ENCODE data around the gene SAMD8.
A peak's percentile ranks its signal among the peaks of the same experiment; 100 is the strongest.
"Not testable (repeated sequence)": the region's sequence is repeated elsewhere in the genome, so short reads cannot be mapped to it uniquely, and the experiment has no call there.

SAMD8 gene

DNA sequence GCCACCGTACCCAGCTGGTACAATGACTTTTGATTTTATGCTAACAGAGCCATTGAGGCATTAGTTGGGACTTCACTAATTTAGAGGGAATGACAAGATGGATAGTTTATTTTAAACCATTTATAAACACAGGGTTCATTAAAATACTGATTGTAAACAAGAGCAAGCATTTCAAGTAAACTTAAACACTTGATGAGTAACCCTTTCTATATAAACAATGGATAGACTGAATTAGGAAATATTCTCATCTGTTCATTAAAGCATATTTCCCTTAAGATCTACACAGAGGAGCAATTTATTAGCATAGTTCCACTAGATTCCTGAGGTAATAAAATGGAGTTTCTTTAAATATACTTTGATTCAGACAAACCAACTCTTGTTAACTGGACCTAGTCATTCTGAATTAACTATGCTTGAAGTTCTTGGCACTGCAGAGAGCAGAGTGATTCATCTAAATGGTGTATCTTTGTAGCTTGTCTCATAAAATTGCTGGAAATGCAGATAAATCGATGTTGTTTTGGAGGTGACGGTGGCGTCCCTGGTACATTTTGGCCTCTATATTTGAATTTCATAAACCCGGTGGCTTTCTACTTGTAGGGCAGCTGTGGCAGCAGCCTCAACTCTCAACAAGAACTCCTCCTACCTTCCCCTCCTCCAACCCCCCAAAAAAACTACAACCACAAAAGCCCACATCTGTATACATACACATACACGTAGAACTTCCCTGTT is 83.7 kb downstream of the SAMD8 start:
- DNase-seq (ENCODE audit: low read depth in 2 of 2) = no peak

DNA sequence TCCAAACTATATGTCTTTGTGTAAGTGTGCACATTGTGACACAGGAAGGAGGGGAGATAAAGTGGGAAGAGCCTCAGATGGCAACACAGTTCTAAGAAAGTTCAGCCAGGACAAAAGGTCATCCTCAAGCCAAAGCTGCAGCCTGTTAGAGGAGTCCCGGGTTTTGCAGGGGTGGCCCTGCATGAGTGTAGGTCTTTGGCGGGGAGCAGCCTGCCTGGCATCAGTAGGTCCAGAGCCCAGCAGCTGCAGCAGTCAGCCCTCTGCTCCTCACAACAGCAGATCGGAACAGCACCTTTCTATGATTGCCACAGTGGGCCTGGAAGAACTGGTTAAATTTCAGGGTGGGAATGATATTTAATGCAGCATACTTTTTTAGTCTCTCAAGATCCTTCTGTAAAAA is 85.6 kb downstream of the SAMD8 start:
- no peak for DNase-seq (ENCODE audit: low read depth in 2 of 2)

DNA sequence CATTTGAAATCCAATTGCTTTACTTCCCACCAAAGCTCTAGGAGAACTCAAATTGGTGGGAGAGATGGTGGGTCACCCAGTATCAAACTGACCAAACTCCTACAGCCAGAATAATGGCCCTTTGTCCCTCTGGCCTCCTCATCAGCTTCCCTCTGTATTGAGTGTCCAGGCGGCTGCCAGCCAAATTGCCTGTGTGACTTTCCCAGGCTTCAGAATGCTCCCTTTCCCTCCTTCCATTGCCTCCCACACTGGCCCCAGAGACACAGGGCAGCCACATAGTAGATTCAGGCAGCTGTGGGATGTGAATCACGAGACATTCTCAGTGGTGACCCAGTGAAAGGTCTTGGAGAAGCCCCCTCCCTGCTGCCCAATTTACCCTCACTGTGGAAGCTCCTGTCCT is 86.5 kb downstream of the SAMD8 start:
- DNase-seq (ENCODE audit: low read depth in 2 of 2) = no peak

- DNase-seq (ENCODE audit: low read depth in 2 of 2) = not testable (repeated sequence)
These were observed 88.5 kb downstream of the SAMD8 start for GRCh38 chr10:75199949-75200348.

DNA sequence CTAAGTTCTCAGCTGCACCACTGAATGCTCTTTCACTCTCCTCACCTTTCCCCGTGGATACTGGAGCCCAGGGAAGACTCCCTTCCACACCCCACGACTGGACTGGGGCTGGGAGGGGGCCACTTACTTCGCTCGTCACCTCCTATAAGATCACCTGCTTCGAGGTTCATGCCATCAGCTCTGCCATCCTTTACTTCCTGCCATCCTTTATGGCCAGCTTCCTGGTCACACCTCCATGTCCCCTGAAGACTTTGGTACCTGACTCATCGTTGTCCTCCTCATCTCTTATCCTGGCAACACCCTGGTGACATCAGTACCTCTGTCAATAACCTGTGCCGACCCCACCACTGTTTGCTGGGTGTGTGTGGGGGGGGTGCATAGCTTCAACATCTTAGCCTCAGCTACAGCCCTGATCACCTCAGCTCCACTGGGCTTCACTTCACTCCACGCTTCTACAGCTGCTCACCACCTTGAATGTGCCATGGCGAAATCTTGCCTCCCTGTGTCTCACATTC is 90.4 kb downstream of the SAMD8 start:
- DNase-seq (ENCODE audit: low read depth in 2 of 2) = no peak

DNA sequence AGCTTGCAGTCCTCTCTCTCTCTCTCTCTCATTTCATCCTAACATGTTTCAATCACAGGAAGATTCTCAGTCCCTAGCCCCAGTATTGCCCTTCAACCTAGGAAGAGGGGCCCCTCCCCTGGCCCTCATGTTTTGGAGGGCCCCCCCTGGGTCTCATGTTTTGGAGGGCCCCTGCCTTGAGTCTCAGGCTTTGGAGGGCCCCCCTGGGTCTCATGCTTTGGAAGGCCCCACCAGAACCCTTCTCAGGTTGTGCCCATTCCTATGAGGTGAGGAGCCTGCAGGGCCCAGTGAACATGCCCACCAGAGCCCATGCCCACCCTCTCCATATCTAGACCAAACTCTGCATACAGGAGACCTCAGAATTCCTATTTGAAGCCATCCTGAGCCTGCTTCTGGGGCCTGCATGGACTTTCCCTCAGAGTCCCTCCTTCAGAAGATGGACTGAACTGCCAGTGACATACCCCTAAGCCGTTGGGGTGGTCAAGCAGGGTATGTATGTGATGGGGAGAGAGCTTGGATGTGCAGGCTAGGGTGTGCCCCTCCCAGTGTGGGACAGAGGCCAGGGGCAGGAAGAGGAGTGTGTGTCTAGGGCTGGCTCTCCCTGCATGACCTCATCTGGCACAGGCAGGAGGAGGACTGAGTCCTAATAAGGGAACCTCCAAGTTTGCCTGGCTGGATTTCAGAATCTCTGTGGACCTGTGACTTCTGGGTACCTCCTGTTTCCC is 91.0 kb downstream of the SAMD8 start:
- DNase-seq (ENCODE audit: low read depth in 2 of 2) = no peak

- DNase-seq (ENCODE audit: low read depth in 2 of 2) = not testable (repeated sequence)
These were observed 91.7 kb downstream of the SAMD8 start for GRCh38 chr10:75203046-75203620.

DNA sequence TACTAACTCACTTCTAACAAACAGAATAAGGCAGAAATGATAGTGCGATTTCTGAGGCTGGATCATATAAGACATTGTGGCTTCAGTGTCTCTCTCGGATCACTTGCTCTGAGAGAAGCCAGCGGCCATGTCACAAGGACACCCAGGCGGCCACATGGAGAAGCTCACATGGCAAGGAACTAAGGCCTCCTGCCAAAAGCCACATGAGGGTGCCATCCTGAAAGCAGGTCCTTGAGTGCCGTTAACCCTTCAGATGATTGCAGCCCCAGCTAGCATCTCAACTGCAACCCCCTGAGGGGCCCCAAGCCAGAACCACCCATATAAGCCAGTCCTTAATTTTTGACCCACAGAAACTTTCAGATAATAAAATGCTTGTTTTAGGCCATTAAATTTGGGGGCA is 92.3 kb downstream of the SAMD8 start:
- no peak for DNase-seq (ENCODE audit: low read depth in 2 of 2)

- no peak for DNase-seq (ENCODE audit: low read depth in 2 of 2)
These were observed 94.5 kb downstream of the SAMD8 start for GRCh38 chr10:75205908-75206307.

- not testable (repeated sequence) for DNase-seq (ENCODE audit: low read depth in 2 of 2)
These were observed 95.2 kb downstream of the SAMD8 start for GRCh38 chr10:75206638-75207037.

DNA sequence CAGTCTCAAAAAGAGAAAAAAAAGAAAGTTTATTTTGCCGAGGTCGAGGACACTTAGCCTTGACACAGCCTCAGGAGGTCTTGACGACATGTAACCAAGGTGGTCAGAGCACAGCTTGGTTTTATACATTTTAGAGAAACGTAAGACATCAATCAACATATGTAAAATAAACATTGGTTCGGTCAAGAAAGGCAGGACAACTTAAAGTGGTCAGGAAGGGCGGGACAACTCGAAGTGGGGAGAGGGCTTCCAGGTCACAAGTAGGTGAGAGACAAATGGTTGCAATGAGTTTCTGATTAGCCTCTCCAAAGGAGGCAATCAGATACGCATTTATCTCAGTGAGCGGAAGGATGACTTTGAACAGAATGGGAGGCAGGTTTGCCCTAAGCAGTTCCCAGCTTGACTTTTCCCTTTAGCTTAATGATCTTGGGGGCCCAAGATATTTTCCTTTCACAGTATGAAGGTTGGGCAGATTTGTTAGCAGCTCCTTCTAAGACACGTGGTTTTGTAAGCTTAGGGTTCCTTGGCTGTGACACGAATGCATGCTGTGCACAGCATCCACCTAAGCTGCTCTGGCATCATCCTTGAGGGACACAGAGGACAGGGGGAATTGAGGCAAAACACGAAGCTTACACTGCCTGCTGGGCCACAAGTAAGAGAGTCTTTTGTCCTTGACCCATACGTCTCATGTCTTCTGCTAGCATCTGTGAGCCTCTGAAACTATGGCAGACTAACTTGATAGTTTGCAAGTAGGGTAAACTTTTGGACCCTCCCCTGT is 95.8 kb downstream of the SAMD8 start:
- no peak for DNase-seq (ENCODE audit: low read depth in 2 of 2)

DNA sequence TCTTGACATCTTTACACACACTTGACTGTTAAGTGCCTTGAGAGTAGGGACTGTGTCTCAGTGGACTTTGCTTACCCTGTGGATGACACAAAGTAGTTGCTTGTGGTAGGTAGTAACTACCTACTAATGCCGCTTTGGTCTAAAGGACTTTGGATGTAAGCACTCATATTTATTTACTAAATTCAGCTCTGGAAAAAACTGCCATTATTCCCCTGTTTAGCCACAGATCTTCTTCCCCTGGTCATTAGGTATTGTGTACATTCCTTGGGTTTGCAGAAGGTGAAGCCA is 96.3 kb downstream of the SAMD8 start:
- DNase-seq (ENCODE audit: low read depth in 2 of 2) = no peak

DNA sequence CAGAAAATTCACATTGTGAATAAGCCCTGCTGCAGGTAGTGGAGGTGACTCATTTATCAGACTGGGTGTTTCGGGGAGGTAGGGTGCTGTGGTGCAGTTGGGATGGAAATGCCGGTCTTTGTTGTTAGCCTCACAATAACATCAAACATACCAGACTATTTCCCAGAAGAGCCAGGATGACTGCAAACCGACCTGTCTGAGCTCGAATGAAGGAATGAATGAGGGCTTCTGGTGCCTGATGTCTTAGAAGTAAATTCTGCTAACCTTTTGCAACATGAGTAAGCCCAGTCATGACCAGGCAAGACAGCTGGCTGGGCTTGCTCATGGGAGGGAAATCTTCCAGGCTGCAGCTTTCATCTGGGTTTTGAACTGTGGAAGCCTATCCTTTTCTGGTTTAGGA is 96.7 kb downstream of the SAMD8 start:
- DNase-seq (ENCODE audit: low read depth in 2 of 2) = no peak

DNA sequence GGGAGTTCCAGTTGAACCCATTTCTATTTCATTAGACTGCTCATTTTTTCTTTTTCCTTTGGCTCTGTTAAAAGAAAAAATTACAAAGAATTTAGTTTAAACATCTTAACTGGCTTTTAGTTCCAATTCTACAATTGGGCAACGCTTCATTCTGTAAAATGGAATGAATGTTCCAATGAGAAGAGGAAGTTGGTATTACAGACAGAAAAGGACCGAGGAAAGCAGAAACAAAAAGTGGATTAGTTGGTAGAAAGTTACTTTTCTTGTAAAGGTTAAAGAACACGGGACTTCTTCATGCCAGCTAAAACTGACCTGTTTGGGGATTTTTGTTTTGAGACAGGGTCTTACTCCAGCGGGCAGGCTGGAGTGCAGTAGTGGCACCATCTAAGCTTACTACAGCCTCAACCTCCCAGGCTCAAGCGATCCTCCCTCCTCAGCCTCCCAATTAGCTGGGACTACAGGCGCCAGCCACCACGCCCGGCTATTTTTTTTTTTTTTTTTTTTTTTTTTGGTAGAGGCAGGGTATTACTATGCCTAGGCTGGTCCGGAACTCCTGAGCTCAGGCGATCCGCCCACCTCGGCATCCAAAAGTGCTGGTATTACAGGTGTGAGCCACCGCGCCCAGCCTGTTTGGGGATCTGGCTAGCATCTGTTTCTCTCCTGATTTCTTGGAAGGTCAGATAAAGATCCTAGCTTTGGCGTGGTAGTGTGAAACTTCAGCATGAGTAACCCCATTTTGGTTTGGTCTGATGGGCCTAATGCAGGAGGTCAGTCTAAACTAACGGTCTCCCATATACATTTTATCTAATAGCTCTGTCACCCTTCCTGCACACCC is 97.8 kb downstream of the SAMD8 start:
- no peak for DNase-seq (ENCODE audit: low read depth in 2 of 2)

DNA sequence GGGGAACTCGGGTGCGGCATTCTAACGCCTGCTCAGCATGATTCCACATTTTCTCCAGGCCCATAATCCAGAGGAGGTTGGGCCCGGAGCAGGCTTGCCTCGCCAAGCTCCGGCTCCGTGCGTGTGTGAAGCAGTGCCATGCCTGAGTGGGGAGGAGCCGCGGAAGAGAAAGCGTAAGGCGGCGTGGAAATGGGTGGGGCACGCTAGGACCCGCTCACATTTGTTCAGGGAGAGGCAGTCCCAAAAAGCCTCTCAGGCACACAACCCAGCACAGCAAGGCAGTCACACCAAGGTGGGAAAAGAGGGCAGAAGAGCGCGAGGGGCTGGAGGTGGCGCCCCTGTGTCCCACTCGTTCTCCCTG is 98.4 kb downstream of the SAMD8 start:
- peak; percentile 42 to 54 for DNase-seq (ENCODE audit: low read depth in 2 of 2)

DNA sequence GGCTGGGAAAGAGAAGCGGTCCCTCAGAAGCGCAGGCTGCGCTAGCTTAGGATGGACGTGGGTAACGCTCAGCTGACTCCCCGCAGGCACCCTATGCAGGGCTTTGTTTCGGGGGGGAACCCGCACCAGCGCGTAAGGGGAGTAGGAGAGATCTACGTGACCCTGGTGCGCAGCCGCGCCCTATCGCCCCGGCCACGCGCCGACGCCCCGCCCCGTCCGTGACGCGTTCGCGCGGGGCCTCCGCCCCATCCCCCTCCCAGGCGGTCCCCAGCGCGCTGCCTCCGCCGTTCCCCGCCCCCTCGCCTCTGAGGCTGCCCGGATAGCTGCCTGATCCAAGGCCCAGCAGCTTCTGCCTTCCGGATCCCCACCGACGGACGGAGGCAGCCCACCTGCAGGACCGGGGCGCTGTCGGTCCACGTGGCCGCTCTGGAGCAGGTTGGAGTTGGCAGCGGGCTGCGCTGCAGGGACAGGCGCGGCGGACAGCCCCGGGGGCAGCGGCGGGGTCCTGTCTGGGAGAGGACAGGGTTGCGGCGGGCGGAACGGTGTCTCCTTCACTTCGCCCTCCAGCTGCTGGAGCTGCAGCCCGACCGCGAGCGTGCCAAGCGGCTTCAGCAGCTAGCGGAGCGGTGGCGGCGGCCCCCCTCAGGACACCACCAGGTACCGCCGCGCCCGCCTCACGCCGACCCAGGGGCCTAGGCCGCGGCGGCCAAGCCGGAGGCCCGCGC is 99.0 kb downstream of the SAMD8 start, which contains the start of gene VDAC2:
TSS of gene VDAC2 (plus strand) at position 515 of the 725 bp plus-strand sequence. CDS start 363 bp downstream, outside the sequence.
- peak; percentile 87 to 92 for DNase-seq (ENCODE audit: low read depth in 2 of 2)

GRCh38 chr10:75211007-75211691 is 99.7 kb downstream of the SAMD8 start:
- no peak for DNase-seq (ENCODE audit: low read depth in 2 of 2)

DNA sequence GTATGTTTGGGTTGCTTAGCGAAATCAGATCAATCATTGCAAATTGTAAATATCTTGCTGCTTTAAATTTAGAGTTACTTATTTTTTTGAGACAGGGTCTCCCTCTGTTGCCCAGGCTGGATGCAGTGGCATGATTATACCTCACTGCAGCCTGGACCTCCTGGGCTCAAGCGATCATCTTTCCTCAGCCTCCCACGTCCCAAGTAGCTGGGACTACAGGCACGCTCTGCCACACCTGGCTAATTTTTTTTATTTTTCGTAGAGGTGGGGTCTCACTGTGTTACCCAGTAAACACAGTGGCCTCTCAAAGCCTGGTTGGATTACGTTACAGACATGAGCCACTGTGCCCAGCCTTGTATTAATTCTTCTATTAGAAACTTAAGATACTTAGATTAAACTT is 100.9 kb downstream of the SAMD8 start:
- DNase-seq (ENCODE audit: low read depth in 2 of 2) = no peak

GRCh38 chr10:75220274-75220673 is 108.8 kb downstream of the SAMD8 start:
- DNase-seq (ENCODE audit: low read depth in 2 of 2) = no peak

- not testable (repeated sequence) for DNase-seq (ENCODE audit: low read depth in 2 of 2)
These were observed 110.0 kb downstream of the SAMD8 start for GRCh38 chr10:75221492-75221891.

Data from stimulated activated CD8-positive, alpha-beta memory T cell treated with anti-CD3 and anti-CD28 coated beads, Interleukin-2, amount 100 ng/mL, for 48 hours (primary cell).